ENCODE measurements around the gene ELP4.

ELP4 gene

GRCh38 chr11:31499576-31500178 is 9.9 kb upstream of the ELP4 start:
- Histone ChIP-seq H3K9me3 (no peaks in the 10 kb centered on the region), H3K4me3 (ENCODE audit: low read depth, low read length) (no peak overlapping the region), H3K27me3 (no peaks in the 10 kb centered on the region), H3K4me1 (no peaks in the 10 kb centered on the region), H3K36me3 (no peaks in the 10 kb centered on the region)
- no peak for DNase-seq
- TF ChIP-seq CTCF (IDR thresholded peaks at IDR 0.05; ENCODE audit: low read depth, low read length), result no peak

DNA sequence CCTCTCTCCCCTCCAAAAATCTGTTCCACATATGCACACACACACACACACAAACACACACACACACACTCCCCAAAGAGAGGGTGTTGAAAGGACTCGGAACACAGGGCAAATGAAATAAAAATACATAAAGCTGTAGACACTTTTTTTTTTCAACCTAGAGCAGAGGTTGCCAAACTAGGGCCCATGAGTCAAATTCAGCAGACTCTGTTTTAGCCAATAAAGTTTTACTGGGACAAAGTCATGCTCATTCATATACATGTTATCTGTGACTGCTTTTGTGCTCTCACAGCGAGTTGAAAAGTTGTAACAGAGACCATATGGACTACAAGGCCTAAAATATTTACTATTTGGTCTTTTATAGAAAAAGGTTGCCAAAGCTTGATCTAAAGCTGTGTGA is 9.0 kb upstream of the ELP4 start:
- Histone ChIP-seq H3K36me3 (no peaks in the 10 kb centered on the region), H3K4me1 (no peaks in the 10 kb centered on the region), H3K4me3 (ENCODE audit: low read depth, low read length) (no peak overlapping the region), H3K9me3 (no peaks in the 10 kb centered on the region), H3K27me3 (no peaks in the 10 kb centered on the region)
- no peak for TF ChIP-seq CTCF (IDR thresholded peaks at IDR 0.05; ENCODE audit: low read depth, low read length)
- DNase-seq, result no peak

GRCh38 chr11:31509051-31509428 is 527 bp upstream of the ELP4 start:
- DNase-seq, result no peak
- Histone ChIP-seq H3K36me3 (no peaks in the 10 kb centered on the region), H3K27me3 (no peaks in the 10 kb centered on the region), H3K4me1 (no peaks in the 10 kb centered on the region), H3K9me3 (no peaks in the 10 kb centered on the region), H3K4me3 (ENCODE audit: low read depth, low read length) (peak overlapping the region; percentile 90)
- TF ChIP-seq CTCF (IDR thresholded peaks at IDR 0.05; ENCODE audit: low read depth, low read length), result no peak

- Histone ChIP-seq H3K9me3 (no peaks in the 10 kb centered on the region), H3K36me3 (no peaks in the 10 kb centered on the region), H3K4me1 (no peaks in the 10 kb centered on the region), H3K27me3 (no peaks in the 10 kb centered on the region), H3K4me3 (ENCODE audit: low read depth, low read length) (no peak overlapping the region)
- TF ChIP-seq CTCF (IDR thresholded peaks at IDR 0.05; ENCODE audit: low read depth, low read length), result no peak
- no peak for DNase-seq
Measured at GRCh38 chr11:31512117-31512516, 2.5 kb downstream of the ELP4 start.

DNA sequence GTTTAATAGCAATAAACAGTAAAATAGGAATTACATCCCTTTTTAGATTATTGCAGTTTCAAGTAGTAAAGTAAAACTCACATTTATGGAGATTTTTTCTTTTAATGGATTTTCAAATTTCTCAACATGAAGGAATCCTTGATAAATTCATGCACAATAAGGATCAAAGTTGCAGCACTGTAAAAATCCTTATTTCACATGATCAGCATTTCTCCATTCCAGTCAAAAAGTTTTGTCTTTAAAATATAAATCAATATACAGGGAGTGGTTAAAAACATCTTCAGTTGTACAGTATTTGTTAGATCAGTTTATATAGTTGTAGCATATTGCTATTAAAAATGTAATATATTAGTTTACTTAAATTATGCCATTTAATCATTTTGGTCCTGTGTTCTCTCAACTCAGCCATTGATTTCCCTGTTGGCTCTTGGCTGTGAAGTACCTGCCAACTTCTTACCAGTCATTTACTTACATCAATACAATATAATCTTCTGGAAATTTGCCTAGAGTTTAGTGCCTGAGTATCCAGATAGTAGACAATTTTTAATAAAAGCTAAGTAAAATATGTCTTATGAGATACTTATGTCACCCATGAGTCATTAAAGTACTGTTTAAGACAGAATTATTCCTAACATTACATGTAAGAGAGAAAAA is 12.1 kb downstream of the ELP4 start:
- Histone ChIP-seq H3K36me3 (no peaks in the 10 kb centered on the region), H3K9me3 (no peaks in the 10 kb centered on the region), H3K4me1 (no peaks in the 10 kb centered on the region), H3K27me3 (no peaks in the 10 kb centered on the region), H3K4me3 (ENCODE audit: low read depth, low read length) (no peak overlapping the region)
- TF ChIP-seq CTCF (IDR thresholded peaks at IDR 0.05; ENCODE audit: low read depth, low read length), result no peak
- DNase-seq, result no peak

DNA sequence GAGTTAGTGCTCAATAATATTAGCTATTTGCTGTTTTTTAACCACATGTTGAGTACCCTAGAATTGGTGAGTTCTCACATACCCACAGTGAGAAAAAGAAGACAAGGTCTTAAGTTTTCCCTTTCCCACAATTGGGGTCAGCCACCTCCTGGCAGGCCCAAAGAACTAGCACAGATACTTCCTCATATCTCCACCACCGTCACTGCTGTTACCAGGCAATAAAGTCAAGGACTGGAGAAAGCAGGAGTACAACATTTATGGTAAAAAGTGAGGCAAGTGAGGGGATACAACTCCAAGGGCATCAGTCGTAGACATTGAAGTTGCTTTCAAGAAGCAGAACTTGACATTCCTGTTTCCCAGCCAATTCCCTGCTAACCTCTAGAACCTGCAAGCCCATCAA is 19.6 kb downstream of the ELP4 start:
- no peak overlapping the region for H3K4me3 ChIP-seq (ENCODE audit: low read depth, low read length)
- H3K9me3 ChIP-seq, result no peaks in the 10 kb centered on the region
- H3K4me1 ChIP-seq, result no peaks in the 10 kb centered on the region
- H3K36me3 ChIP-seq, result no peaks in the 10 kb centered on the region
- DNase-seq, result no peak
- no peaks in the 10 kb centered on the region for H3K27me3 ChIP-seq
- TF ChIP-seq CTCF (IDR thresholded peaks at IDR 0.05; ENCODE audit: low read depth, low read length), result no peak

All from BE2C (cell line).